GM19099 (cell line): Measurements from ENCODE around the gene TMEM138.

Experiments
- POLR2A ChIP-seq: IDR thresholded peaks from 3 replicates; pipeline ENCODE4 v1.6.1; 2011; ENCODE audit warnings: low read depth; ENCODE audit not compliant: insufficient read length; ENCODE audit errors: extremely low read depth

TMEM138 gene

DNA sequence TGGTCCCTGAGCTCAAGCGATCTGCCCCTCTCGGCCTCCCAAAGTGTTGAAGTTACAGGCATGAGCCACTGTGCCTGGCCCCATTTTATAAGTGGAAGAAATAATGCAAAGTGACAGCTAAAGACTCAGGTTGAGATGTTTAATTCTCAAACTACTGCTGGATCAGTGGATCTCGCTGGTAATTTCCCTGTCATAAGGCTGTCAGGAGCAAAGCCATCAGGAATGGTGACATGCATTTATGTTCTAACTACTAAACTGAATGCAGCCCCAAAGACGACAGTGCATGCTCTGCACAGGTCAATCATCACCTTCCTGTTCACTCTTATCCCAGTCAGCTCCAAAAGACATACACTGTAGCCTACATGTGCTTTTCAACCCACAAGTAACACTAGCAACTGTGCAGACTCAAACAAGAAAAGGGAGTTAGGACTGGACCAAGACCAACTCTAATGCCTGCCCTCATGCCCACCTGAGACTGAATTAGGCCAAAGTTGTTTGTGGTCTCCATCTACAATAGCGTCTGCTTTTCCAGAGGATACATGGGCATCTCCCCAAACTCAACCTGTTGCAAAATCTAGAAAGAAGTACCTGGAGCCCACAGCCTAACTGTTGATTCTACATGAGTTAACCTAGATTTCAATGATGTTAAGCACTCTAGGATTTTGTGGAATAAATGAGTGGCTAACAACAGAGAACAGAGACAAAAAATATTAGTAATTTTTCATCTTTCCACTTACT, 45.0 kb downstream of the TMEM138 start:
- TF ChIP-seq POLR2A: no peak

GRCh38 chr11:61411589-61411988, 49.4 kb downstream of the TMEM138 start:
- TF ChIP-seq POLR2A: no peak

DNA sequence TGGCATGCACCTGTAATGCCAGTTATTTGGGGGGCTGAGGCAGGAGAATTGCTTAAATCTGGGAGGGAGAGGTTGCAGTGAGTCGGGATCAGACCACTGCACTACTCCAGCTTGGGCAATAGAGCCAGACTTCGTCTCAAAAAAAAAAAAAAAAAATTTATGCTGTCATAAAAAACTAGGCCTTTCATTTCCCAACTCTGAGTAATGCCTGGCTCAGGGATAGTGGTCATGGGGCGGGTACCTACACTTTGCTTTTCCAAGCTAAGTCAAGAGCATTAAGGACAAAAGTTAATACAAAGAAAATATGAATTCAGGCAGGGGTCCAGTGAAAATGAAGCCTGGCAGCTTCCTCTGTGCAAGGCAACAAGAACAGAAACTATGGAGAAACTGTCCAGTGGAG, 51.3 kb downstream of the TMEM138 start:
- TF ChIP-seq POLR2A: no peak

DNA sequence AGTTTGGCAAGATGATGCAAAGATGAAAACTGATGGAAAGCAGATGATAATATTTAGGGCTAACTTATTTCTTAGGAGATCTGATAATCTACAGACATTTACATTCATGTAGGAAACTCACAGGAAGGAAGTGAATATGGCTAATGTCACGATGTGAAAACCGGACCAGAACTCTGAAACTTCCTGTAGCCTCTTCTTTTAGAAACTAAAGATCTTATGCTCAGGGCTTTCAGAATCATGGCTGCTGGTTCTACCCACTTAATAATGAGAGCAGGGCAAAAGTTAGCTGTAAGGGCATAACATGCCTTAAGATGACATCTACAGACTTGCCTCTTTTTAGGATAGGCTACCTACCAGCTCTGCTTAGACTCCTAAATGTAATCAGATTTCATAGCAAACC, 52.4 kb downstream of the TMEM138 start:
- TF ChIP-seq POLR2A: no peak

DNA sequence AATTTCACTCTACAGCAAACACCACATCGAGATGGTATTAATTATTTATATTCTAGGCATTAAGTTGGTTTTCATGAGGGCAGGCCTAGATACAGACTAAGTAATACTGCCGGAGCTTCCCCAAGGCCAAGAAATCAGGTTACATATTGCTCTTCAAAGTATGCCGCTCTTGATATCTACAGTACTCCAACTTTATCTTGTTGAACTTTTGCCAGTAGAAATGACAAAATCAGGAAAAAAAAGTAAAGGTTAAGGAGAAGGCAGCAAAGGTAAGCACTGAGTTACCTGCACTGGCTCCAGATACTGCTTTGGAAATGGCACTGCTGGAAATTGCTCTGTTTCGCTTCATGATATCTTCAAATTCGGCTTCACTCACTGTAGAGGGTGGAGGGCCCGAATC, 53.2 kb downstream of the TMEM138 start:
- no peak for TF ChIP-seq POLR2A

DNA sequence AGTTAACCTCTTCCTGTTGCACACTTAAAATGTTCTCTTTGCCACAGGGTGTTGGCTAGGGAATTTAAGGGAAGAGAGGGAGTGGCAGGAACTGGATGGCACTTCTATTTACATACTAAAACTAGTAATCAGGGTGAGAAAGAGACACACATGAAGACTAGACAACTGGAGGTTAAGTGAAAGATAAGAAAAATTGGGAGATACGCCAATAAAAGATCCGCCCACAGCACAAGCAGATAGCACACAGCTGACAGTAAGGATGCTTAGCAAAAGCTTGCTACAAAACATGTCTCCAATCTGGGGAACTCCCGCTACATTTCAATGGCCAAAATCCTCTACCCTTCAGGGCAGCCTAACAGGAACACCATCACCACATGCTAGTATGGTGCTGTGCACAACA, 54.8 kb downstream of the TMEM138 start:
- no peak for TF ChIP-seq POLR2A

DNA sequence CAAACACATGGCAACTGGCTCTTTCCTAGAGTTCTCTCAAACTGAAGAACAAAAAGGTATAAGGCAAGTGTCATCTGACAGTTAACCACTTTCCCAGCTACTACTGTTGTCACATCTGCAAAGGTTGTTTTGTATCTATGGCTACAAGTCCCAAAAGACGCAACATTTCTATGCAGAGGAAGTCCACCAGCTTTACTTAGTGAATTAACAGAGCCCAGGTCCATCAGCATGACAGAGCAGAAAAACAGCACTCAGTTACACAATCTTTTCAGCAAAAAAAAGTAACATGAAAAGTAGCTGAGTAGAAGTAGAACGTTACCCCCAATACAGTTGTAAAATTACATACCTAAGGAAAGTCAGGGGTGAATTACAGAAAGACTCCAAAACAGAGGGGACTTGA, 55.5 kb downstream of the TMEM138 start:
- TF ChIP-seq POLR2A: no peak

DNA sequence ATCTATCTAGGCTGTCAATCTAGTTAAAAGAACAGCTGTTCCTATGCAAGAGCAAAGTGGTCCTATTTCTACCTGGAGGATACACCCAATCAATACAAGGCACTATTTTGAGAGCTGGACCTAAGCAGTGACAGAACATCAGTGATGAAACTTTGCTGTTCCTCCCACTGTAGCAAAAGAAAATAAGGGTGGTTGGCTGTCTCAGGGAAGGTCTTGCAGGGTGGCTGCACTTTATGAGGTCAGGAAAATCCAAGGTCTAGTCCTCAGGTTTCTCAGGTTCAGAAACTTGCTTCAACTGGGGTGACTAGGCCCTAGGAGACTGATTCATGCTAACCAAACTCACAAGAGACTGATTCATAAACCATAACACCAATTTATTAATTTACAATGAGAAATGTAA, 56.0 kb downstream of the TMEM138 start:
- no peak for TF ChIP-seq POLR2A
